Transverse colon (tissue), 4 donors: ENCODE measurements around the gene VPS41. TPM values are rescaled to one million over a fixed set of nuclear protein-coding genes. Genes with fewer than 3 reads are reported as not detected.

Experiments
- DNase-seq: peaks from one replicate; pipeline ENCODE4 v3.0.0-alpha.2; 2019
- H3K27ac ChIP-seq, 4 donors: fragments of 200-600 bp; sonication (generic); 2 replicates each; pipeline ENCODE4 v1.5.1; 2016 to 2018; ENCODE audit warnings: inconsistent platforms in 4 of 4
- H3K27me3 ChIP-seq: fragments of 200-600 bp; sonication (generic); 2 replicates; pipeline ENCODE4 v1.5.1; 2017; ENCODE audit warnings: inconsistent platforms
- H3K36me3 ChIP-seq, 4 donors: fragments of 200-600 bp; sonication (generic); 2 replicates each; pipeline ENCODE4 v1.5.1; 2017 to 2019; ENCODE audit warnings: inconsistent platforms in 4 of 4
- H3K4me1 ChIP-seq, 4 donors: fragments of 200-600 bp; sonication (generic); 2 replicates each; pipeline ENCODE4 v1.5.1; 2017 to 2020; ENCODE audit warnings: inconsistent platforms in 4 of 4
- H3K4me3 ChIP-seq, 4 donors: fragments of 200-600 bp; sonication (generic); 1 replicate in 1 of 4; 2 replicates in 3 of 4; pipeline versions ENCODE4 v1.5.1 to v1.6.1; 2017 to 2019; ENCODE audit warnings: inconsistent platforms in 4 of 4
- H3K9me3 ChIP-seq, 2 donors: fragments of 200-600 bp; sonication (generic); 2 replicates each; pipeline ENCODE4 v1.5.1; 2017 to 2019; ENCODE audit warnings: inconsistent platforms in 2 of 2
- CTCF ChIP-seq, 5 experiments: fragments of 200-600 bp in 3 of 5; fragments of 450-650 bp in 2 of 5; sonication (generic) in 3 of 5; IDR thresholded peaks; 1 replicate in 2 of 5; 2 replicates in 3 of 5; pipeline ENCODE4 v1.5.1; 2016 to 2017; ENCODE audit warnings: antibody characterized with exemption in 5 of 5, inconsistent platforms in 3 of 5, mild to moderate bottlenecking in 2 of 5, moderate library complexity in 1 of 5
- EP300 ChIP-seq: sonication (generic); formaldehyde crosslinking; IDR thresholded peaks from one replicate; pipeline ENCODE4 v1.6.1; 2017; ENCODE audit warnings: antibody characterized with exemption, low read depth
- POLR2A ChIP-seq: fragments of 450-650 bp; IDR thresholded peaks from one replicate; pipeline ENCODE4 v1.6.1; 2016; ENCODE audit warnings: antibody characterized with exemption, mild to moderate bottlenecking, moderate library complexity
- POLR2AphosphoS5 ChIP-seq, 3 donors: sonication (generic); formaldehyde crosslinking; IDR thresholded peaks; one replicate each; pipeline ENCODE4 v1.6.1; 2016; ENCODE audit warnings: antibody characterized with exemption in 3 of 3
- WGBS, 2 donors: methylation state at CpG; one replicate each; pipeline ENCODE4 v1.1.5; 2018; ENCODE audit warnings: low coverage in 1 of 2; 5-methylcytosine and 5-hydroxymethylcytosine counted together
- in situ Hi-C, 4 donors: fragments of 200-750 bp; cut with MboI; loops; one replicate each; pipeline versions ENCODE4 v1.15.0 to v1.15.1; 2017; ENCODE audit warnings: low sequenced_read_pairs in 3 of 4, low pct_ligation_motif_present in 1 of 4, low pct_unique_long_range_greater_than_20kb in 1 of 4
- intact Hi-C: fragments of 100-400 bp; cut with DNase I; formaldehyde crosslinking; loops from one replicate; pipeline ENCODE4 v1.15.1; 2023; ENCODE audit warnings: low total_unique reads
- total RNA-seq, 4 donors: library from RNA; depleted of rRNA; stranded (reverse); fragments of >200 nt; gene quantifications; one replicate each; pipeline ENCODE4 v1.1.0, GENCODE V29; 2016

The VPS41 gene
- total RNA-seq, 4 donors from 2014 or later, result 26.9 to 35.1 (median 29.2) TPM

GRCh38 chr7:38685851-38686250 is 223.1 kb downstream of the VPS41 start:
- DNase-seq, result no peak
- TF ChIP-seq EP300 (no peak), POLR2AphosphoS5 (IDR thresholded peaks at IDR 0.05) (no peak), CTCF (IDR thresholded peaks at IDR 0.05) (no peak), POLR2A (no peak)
- in situ Hi-C loops, result no loop called here
- H3K27me3 ChIP-seq, result no peaks in the 10 kb centered on the region
- no peak overlapping the region for H3K27ac ChIP-seq
- WGBS, 2 donors, result 95% methylated on average over 21 of the region's 21 CpGs; no CpG with 5 or more reads in 1 of the 2 donors
- H3K36me3 ChIP-seq, result no peaks in the 10 kb centered on the region
- no peak overlapping the region for H3K4me3 ChIP-seq
- H3K4me1 ChIP-seq, result no peaks in the 10 kb centered on the region
- H3K9me3 ChIP-seq, result no peaks in the 10 kb centered on the region
- intact Hi-C loops, result no loop called here

GRCh38 chr7:38682606-38683005 is 226.4 kb downstream of the VPS41 start:
- 75 to 90% methylated on average over 3 of the region's 3 CpGs for WGBS, 2 donors
- DNase-seq, result no peak
- Histone ChIP-seq H3K4me3 (no peak overlapping the region), H3K4me1 (no peaks in the 10 kb centered on the region), H3K27me3 (no peaks in the 10 kb centered on the region), H3K9me3 (no peaks in the 10 kb centered on the region), H3K27ac (no peak overlapping the region), H3K36me3 (no peaks in the 10 kb centered on the region)
- TF ChIP-seq CTCF (IDR thresholded peaks at IDR 0.05) (no peak), POLR2A (no peak), POLR2AphosphoS5 (IDR thresholded peaks at IDR 0.05) (no peak), EP300 (no peak)
- intact Hi-C loops (no loop called here), in situ Hi-C loops (no loop called here)

GRCh38 chr7:38681882-38682281 is 227.1 kb downstream of the VPS41 start:
- 96 to 100% methylated on average over 1 of the region's 1 CpG for WGBS, 2 donors
- no peak for TF ChIP-seq EP300
- no peak for TF ChIP-seq CTCF (IDR thresholded peaks at IDR 0.05)
- no peak for TF ChIP-seq POLR2A
- TF ChIP-seq POLR2AphosphoS5 (IDR thresholded peaks at IDR 0.05), result no peak
- in situ Hi-C loops, result no loop called here

GRCh38 chr7:38679419-38679818 is 229.6 kb downstream of the VPS41 start:
- WGBS, 2 donors, result 52 to 62% methylated on average over 3 of the region's 3 CpGs

More at GRCh38 chr7:38681882-38682281, 227.1 kb downstream of the VPS41 start:
- Histone ChIP-seq H3K4me3 (no peak overlapping the region), H3K36me3 (no peaks in the 10 kb centered on the region), H3K9me3 (no peaks in the 10 kb centered on the region), H3K4me1 (no peaks in the 10 kb centered on the region), H3K27ac (no peak overlapping the region), H3K27me3 (no peaks in the 10 kb centered on the region)
- intact Hi-C loops, result no loop called here
- DNase-seq, result no peak

GRCh38 chr7:38678698-38679054 is 230.3 kb downstream of the VPS41 start:
- DNase-seq, result no peak
- no peaks in the 10 kb centered on the region for H3K9me3 ChIP-seq
- H3K4me3 ChIP-seq, result no peak overlapping the region
- WGBS, 2 donors, result 92% methylated on average over 1 of the region's 1 CpG; no CpG with 5 or more reads in 1 of the 2 donors
- H3K27ac ChIP-seq, result no peak overlapping the region
- H3K27me3 ChIP-seq, result no peaks in the 10 kb centered on the region
- H3K4me1 ChIP-seq, result no peaks in the 10 kb centered on the region
- in situ Hi-C loops (no loop called here), intact Hi-C loops (no loop called here)
- TF ChIP-seq POLR2AphosphoS5 (IDR thresholded peaks at IDR 0.05), result no peak
- TF ChIP-seq EP300, result no peak
- TF ChIP-seq POLR2A, result no peak
- H3K36me3 ChIP-seq, result no peaks in the 10 kb centered on the region

More at GRCh38 chr7:38679419-38679818, 229.6 kb downstream of the VPS41 start:
- no peak overlapping the region for H3K4me3 ChIP-seq
- H3K27me3 ChIP-seq, result no peaks in the 10 kb centered on the region
- H3K4me1 ChIP-seq, result no peaks in the 10 kb centered on the region
- intact Hi-C loops, result no loop called here
- in situ Hi-C loops, result no loop called here
- TF ChIP-seq POLR2A, result no peak
- no peak for DNase-seq
- H3K36me3 ChIP-seq, result no peaks in the 10 kb centered on the region
- H3K27ac ChIP-seq, result no peak overlapping the region
- H3K9me3 ChIP-seq, result no peaks in the 10 kb centered on the region
